ENCODE data around the gene ADCK2. TPM values are rescaled to one million over a fixed set of nuclear protein-coding genes. Genes with fewer than 3 reads are reported as not detected.

The ADCK2 gene
- polyA plus RNA-seq, 1 donor (not counting 4 experiments of a cell fraction or from before 2014, with no cell fraction given) = 9.5 TPM

- no peaks in the 10 kb centered on the region for H3K9me1 ChIP-seq (ENCODE audit: control insufficient read depth, extremely low read depth, insufficient read depth, low read length)
- FAIRE-seq (no peak), DNase-seq (ENCODE audit: low read depth, low spot score) (no peak)
- peaks cover 22% of the 10 kb centered on the region for H3K4me1 ChIP-seq (ENCODE audit: control insufficient read depth, extremely low read depth, insufficient read depth, low read length)
- no peak for TF ChIP-seq EZH2 (IDR thresholded peaks at IDR 0.05; ENCODE audit: low read length)
- TF ChIP-seq, protein P1, sequence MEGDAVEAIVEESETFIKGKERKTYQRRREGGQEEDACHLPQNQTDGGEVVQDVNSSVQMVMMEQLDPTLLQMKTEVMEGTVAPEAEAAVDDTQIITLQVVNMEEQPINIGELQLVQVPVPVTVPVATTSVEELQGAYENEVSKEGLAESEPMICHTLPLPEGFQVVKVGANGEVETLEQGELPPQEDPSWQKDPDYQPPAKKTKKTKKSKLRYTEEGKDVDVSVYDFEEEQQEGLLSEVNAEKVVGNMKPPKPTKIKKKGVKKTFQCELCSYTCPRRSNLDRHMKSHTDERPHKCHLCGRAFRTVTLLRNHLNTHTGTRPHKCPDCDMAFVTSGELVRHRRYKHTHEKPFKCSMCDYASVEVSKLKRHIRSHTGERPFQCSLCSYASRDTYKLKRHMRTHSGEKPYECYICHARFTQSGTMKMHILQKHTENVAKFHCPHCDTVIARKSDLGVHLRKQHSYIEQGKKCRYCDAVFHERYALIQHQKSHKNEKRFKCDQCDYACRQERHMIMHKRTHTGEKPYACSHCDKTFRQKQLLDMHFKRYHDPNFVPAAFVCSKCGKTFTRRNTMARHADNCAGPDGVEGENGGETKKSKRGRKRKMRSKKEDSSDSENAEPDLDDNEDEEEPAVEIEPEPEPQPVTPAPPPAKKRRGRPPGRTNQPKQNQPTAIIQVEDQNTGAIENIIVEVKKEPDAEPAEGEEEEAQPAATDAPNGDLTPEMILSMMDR (optimal IDR thresholded peaks at IDR 0.05 in 1 of 3, IDR thresholded peaks at IDR 0.05 in 1 of 3, conservative IDR thresholded peaks at IDR 0.05 in 1 of 3; ENCODE audit: extremely low read depth in 1 of 3, insufficient read depth in 2 of 3, low read length in 3 of 3) = no peak
- H2AFZ ChIP-seq (ENCODE audit: control insufficient read depth, low read length) = no peak overlapping the region
- no peak overlapping the region for H3K27ac ChIP-seq (ENCODE audit: control insufficient read depth, insufficient read depth, low read length)
- no peak overlapping the region for H3K4me2 ChIP-seq (ENCODE audit: control insufficient read depth, extremely low read depth, insufficient read depth, low read depth, low read length)
- no peaks in the 10 kb centered on the region for H3K36me3 ChIP-seq (ENCODE audit: control insufficient read depth in 2 of 2, extremely low read depth in 1 of 2, insufficient read depth in 2 of 2, low read length in 2 of 2)
- no peaks in the 10 kb centered on the region for H4K20me1 ChIP-seq (ENCODE audit: control insufficient read depth, extremely low read depth, insufficient read depth, low read length)
- H3K9me3 ChIP-seq (ENCODE audit: control insufficient read depth, low read depth, low read length) = no peaks in the 10 kb centered on the region
- dilution Hi-C loops (cut with MboI; ENCODE audit: extremely low pct_ligation_motif_present, low sequenced_read_pairs) = no loop called here
- no peak overlapping the region for H3K4me3 ChIP-seq (ENCODE audit: control insufficient read depth in 2 of 3, extremely low read depth in 1 of 3, insufficient read depth in 2 of 3, low read depth in 1 of 3, low read length in 3 of 3)
- no peaks in the 10 kb centered on the region for H3K79me2 ChIP-seq (ENCODE audit: control insufficient read depth, insufficient read depth, low read length)
- no peaks in the 10 kb centered on the region for H3K27me3 ChIP-seq (ENCODE audit: control insufficient read depth, extremely low read depth, insufficient read depth, low read length)
- no peak overlapping the region for H3K9ac ChIP-seq (ENCODE audit: control insufficient read depth, extremely low read depth, insufficient read depth, low read length)
Observed at GRCh38 chr7:140654661-140655060, 18.1 kb upstream of the ADCK2 start.

DNA sequence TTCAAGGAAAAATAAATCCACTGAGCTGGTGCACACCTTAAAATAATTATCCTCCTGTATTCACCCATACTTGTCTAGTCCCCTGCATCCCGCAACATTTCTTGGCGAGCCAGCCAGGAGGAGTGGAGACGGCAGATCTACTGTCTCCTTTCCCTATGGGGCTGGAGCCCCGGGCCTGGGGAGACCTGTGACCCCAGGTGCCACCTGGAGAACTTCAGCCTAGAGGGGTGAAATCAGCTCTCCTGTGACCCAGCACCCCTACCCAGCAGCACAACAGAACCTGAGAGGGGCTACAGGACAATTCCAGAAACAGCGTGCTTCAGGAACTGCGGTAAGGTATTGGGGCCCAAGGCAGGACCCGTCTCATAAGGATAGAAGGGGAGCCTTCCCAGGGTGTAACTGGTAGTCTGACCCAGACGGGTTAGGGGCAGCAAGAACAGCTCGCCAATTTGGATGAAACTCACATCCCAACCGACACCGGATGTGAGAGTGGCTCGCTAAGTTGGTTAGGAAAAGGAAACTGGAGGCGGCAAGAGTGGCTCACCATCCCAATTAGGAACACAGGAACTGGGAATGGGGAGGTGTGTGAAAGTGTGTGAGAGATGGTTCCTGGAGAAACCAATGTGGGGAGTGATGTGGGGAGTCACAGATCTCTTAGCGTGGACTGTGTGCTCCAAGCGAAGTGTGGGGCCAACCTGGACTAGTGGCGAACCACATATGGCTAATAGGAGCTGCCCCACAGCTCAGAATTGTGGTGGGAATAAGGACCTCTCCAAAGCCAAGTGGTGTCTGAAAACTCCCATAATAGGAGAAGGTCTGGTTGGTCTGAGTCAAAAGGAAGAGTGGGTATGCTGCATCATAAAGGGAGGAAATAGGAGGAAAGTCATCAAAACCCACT, 17.0 kb upstream of the ADCK2 start:
- Histone ChIP-seq H3K9ac (ENCODE audit: control insufficient read depth, extremely low read depth, insufficient read depth, low read length) (peak overlapping the region; percentile 52), H3K27ac (ENCODE audit: control insufficient read depth, insufficient read depth, low read length) (no peak overlapping the region), H3K4me3 (ENCODE audit: control insufficient read depth in 2 of 3, extremely low read depth in 1 of 3, insufficient read depth in 2 of 3, low read depth in 1 of 3, low read length in 3 of 3) (peak overlapping the region in 2 of 3 experiments; percentile 57 to 67), H3K4me2 (ENCODE audit: control insufficient read depth, extremely low read depth, insufficient read depth, low read depth, low read length) (peak overlapping the region; percentile 98), H3K27me3 (ENCODE audit: control insufficient read depth, extremely low read depth, insufficient read depth, low read length) (no peaks in the 10 kb centered on the region), H3K79me2 (ENCODE audit: control insufficient read depth, insufficient read depth, low read length) (no peaks in the 10 kb centered on the region), H2AFZ (ENCODE audit: control insufficient read depth, low read length) (peak overlapping the region; percentile 97), H3K9me3 (ENCODE audit: control insufficient read depth, low read depth, low read length) (no peaks in the 10 kb centered on the region), H4K20me1 (ENCODE audit: control insufficient read depth, extremely low read depth, insufficient read depth, low read length) (no peaks in the 10 kb centered on the region), H3K4me1 (ENCODE audit: control insufficient read depth, extremely low read depth, insufficient read depth, low read length) (peaks cover 16% of the 10 kb centered on the region), H3K36me3 (ENCODE audit: control insufficient read depth in 2 of 2, extremely low read depth in 1 of 2, insufficient read depth in 2 of 2, low read length in 2 of 2) (no peaks in the 10 kb centered on the region), H3K9me1 (ENCODE audit: control insufficient read depth, extremely low read depth, insufficient read depth, low read length) (no peaks in the 10 kb centered on the region)
- dilution Hi-C loops (cut with MboI; ENCODE audit: extremely low pct_ligation_motif_present, low sequenced_read_pairs) = no loop called here
- DNase-seq (ENCODE audit: low read depth, low spot score) (no peak), FAIRE-seq (no peak)
- TF ChIP-seq, protein P1 (optimal IDR thresholded peaks at IDR 0.05 in 1 of 3, IDR thresholded peaks at IDR 0.05 in 1 of 3, conservative IDR thresholded peaks at IDR 0.05 in 1 of 3; ENCODE audit: extremely low read depth in 1 of 3, insufficient read depth in 2 of 3, low read length in 3 of 3) = no peak
- TF ChIP-seq EZH2 (IDR thresholded peaks at IDR 0.05; ENCODE audit: low read length) = no peak

All from keratinocyte (primary cell).